IPS-11a (cell line): ENCODE measurements around the gene TESPA1.

ENCODE experiments used
- H3K4me3 ChIP-seq: one replicate; pipeline ENCODE4 v1.5.1; 2013; ENCODE audit warnings: low read depth, low read length, control low read depth

TESPA1 gene, protein sequence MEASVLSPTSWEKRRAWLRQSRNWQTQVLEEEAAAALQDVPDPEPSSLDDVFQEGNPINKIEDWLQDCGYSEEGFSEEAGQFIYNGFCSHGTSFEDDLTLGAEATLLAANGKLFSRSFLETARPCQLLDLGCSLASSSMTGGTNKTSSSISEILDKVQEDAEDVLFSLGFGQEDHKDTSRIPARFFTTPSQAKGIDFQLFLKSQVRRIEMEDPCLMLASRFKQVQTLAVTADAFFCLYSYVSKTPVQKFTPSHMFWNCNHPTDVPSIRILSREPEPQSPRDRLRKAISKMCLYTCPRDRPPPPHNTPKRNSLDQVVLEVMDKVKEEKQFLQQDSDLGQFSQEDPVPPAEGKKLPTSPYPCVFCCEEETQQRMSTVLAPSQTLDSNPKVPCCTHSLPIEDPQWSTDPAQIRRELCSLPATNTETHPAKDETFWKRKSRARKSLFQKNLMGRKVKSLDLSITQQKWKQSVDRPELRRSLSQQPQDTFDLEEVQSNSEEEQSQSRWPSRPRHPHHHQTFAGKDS

GRCh38 chr12:54984658-54985376 is at the start of gene TESPA1:
Gene TESPA1, minus strand, starts transcription at chr12:54984762. Its CDS starts 10,200 bp downstream, at chr12:54974562.
- H3K4me3 ChIP-seq, result no peak within 1 kb of the TSS

- H3K4me3 ChIP-seq, result no peak overlapping the region
Measured at GRCh38 chr12:55034218-55034617, 49.7 kb upstream of the TESPA1 start.

DNA sequence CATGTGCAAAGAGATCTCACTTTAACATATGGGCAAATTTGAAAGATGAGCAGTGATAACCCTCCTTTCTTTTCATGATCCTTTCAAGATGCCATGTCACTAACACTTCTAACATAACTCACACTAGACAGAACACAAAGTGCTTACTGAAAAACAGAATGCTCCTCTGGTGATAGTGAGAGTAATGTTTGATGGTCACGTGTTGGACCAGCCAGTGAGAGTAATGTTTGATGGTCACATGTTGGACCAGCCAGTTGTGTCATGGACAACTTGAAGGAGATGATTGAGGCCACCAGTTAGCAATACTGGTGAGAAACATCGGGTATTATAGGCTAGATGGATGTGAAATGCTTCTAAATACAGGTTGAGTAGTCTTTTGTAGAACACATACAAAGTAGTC is 40.9 kb upstream of the TESPA1 start:
- H3K4me3 ChIP-seq, result no peak overlapping the region

- no peak overlapping the region for H3K4me3 ChIP-seq
Measured at GRCh38 chr12:55024575-55024974, 40.0 kb upstream of the TESPA1 start.

DNA sequence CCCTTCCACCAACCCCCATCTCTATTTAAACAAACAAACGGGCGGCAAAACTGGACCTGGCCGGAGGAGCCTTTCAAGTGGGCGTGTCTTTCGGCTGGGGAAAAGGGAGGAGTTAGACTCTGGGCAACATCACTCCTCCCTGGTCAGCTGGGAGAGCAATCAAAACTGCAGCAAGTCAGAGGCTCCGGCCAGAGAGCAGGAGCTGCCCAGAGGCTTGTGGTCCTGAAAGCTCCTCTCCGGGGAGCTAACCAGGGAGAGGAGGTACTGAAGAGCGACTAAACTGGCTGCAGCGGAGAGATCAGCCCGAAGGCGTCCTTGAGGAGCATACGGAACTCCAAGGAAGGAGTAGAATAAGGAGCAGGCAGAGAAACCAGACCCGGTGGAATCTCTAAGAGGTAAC is 35.2 kb upstream of the TESPA1 start, which contains the start of gene NEUROD4:
Gene NEUROD4 (plus strand): TSS at position 191 of the 400 bp plus-strand sequence. CDS start 6,466 bp downstream, outside the sequence.
- peak within 1 kb of the TSS; percentile 22 for H3K4me3 ChIP-seq

DNA sequence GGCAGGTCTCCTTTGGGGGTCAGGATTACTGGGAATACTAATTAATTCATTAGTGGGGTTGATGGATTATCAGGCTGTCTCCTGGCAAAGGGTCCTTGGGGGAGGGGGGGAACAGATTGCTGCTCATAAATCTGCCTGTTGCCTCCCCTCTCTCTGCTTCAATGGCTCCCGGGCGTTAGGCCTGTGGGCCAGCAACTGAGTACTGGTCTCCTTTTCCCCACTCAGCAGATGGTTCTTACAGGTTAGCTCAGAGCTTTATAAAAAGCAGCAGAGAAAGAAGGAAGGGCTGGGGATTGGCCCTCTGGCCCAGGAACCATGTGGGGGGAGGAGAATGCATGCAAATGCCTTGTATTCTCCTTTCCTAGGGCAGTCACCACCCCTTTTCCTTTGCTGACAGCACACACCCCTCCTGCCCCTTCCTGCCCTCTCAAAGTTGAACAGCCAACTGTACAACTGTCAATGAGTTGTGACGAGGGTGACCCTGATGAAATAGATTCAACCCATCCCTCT is 32.9 kb upstream of the TESPA1 start:
- no peak overlapping the region for H3K4me3 ChIP-seq

- no peak overlapping the region for H3K4me3 ChIP-seq
Measured at GRCh38 chr12:55008944-55009585, 24.5 kb upstream of the TESPA1 start.

DNA sequence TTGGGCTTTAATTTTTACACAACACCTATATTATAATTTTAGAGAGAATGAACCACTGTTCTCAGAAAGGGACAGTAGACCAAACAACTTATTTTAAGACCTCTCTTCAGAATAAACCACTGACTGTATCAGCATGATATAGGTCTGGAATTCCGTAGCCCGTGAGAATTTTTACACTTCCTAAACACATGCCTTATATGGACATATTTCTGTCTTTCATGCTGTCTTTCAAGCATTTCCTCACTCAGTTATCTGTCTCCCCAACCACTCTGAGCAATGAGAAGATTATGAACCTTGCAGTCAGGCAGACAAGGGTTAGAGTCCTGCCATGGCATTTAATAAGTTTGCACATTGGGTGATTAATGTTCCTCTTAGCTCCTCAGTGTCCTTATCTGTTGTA is 17.8 kb upstream of the TESPA1 start:
- H3K4me3 ChIP-seq, result no peak overlapping the region

DNA sequence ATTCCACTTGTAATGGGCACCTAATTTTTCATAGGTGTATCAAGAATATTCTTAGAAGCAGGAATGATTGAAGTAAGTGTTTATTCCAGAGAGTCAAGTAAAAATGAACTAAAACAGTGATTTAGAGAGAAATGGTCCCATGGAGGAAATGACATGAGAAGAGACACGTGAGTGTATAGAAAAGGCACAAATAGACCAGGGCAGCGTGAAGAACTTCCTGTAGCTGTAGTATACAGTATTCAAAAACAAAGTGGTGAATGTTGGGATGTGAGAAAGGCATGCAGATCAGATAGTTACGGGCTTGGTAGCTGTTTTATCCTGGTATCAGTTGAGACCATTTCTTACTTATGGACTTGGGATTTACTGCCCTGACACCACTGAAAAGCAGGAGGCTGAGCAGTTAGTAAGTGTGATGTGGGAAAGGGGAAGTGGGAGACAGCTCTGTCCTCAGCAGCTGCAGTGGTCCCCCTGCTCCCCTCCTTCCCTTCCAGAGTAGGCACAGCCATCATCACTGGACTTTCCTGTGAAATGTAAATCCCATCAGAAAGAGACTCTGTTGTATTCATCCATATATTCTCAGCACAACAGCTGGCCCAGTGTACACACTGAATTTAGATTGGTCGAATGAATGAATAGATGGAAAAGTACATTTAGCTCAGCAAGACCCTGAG is 16.8 kb upstream of the TESPA1 start:
- H3K4me3 ChIP-seq, result no peak overlapping the region

DNA sequence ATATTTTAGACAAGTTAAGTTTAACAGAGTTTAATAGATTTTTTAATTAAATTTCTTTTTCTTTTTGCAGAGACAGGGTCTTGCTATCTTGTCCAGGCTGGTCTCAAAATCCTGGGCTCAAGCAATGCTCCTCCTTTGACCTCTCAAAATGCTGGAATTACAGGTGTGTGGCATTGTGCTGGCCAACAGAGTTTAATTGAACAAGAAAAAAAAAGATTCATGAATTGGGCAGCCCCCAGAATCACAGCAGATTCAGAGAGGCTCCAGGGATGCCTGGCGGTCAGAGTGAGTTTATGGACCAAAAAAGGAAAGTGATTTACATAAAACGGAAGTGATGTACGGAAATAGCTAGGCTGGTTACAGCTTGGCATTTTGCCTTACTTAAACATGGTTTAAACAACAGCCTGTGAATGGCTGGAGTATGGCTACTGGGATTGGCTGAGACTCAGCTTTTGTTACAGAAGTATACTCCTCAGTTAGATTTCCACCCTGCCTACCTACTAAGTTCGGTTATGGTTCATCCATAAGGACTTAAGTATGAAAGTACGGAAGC is 14.5 kb upstream of the TESPA1 start:
- H3K4me3 ChIP-seq, result no peak overlapping the region

GRCh38 chr12:54997929-54998522 is 13.5 kb upstream of the TESPA1 start:
- no peak overlapping the region for H3K4me3 ChIP-seq

DNA sequence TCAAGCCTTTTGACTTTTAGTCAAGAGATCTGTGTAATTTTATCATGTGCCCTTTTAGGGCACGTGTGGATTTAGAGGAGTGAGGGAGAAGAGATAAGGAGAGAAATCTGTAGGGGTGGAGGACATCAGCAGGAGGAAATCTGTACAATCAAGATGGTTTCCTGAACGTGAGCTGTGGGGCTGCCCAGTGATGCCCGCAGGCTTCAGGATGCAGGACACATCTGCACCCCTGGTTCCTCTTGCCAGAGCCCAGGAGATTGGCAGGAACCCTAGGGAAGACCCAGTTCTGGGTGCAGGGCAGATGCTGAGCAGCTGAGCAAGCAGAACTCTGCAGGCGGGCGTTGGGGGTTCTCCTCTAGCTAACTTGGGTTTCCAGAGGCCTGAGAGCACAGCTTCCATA is 11.6 kb upstream of the TESPA1 start:
- H3K4me3 ChIP-seq, result no peak overlapping the region

- H3K4me3 ChIP-seq, result no peak overlapping the region
Measured at GRCh38 chr12:54993181-54993835, 8.7 kb upstream of the TESPA1 start.

GRCh38 chr12:54991991-54992375 is 7.4 kb upstream of the TESPA1 start:
- H3K4me3 ChIP-seq, result no peak overlapping the region

- no peak overlapping the region for H3K4me3 ChIP-seq
Measured at GRCh38 chr12:54991161-54991990, 6.8 kb upstream of the TESPA1 start.

- H3K4me3 ChIP-seq, result no peak overlapping the region
Measured at GRCh38 chr12:54989829-54990228, 5.3 kb upstream of the TESPA1 start.

- H3K4me3 ChIP-seq, result no peak overlapping the region
Measured at GRCh38 chr12:54988402-54989054, 4.0 kb upstream of the TESPA1 start.

DNA sequence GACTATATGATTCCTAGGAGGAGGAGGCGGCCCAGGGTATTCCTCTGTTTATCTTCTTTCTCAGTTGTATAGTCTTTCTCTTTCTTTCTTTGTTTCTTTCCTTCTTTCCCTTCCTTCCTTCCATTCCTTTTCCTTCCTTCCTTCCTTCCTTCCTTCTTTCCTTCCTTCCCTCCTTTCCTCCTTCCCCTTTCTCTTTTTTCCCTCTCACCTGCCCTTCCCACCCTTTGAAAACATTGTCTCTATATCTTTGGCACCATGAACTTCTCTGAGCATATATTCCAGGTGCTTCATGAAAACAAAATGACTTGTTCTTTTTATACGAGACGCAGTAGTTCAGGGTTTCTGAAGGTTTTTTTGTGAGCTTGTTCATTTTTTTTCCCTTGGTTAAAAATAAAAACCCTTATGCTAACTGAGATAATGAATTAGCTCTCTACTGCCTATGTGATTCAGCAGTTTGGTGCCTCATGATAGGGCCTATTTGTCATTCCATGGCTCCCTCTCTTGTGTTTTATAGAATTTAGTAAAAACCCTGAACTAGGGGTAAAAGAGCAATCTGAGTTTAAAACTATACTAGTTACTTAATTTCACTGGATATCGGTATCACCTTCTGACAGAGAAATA is 3.2 kb upstream of the TESPA1 start:
- no peak overlapping the region for H3K4me3 ChIP-seq
